Endothelial cell (in vitro differentiated cells): ENCODE measurements around the gene DEAF1. TPM values are rescaled to one million over a fixed set of nuclear protein-coding genes. Genes with fewer than 3 reads are reported as not detected.

Experiments used
- DNase-seq: peaks from one replicate; pipeline ENCODE4 v3.0.0; 2021; ENCODE audit warnings: low spot score
- H3K27ac Mint-ChIP-seq: one replicate; pipeline ENCODE4 v1.8.0; 2021; ENCODE audit warnings: mixed read lengths, inconsistent platforms; ENCODE audit not compliant: unreplicated experiment
- H3K27me3 Mint-ChIP-seq: one replicate; pipeline ENCODE4 v1.8.0; 2021; ENCODE audit warnings: mild to moderate bottlenecking, moderate library complexity, mixed read lengths, inconsistent platforms; ENCODE audit not compliant: unreplicated experiment
- H3K36me3 Mint-ChIP-seq: one replicate; pipeline ENCODE4 v1.8.0; 2021; ENCODE audit warnings: mild to moderate bottlenecking, low read depth, mixed read lengths, inconsistent platforms; ENCODE audit not compliant: unreplicated experiment
- H3K4me1 Mint-ChIP-seq: one replicate; pipeline ENCODE4 v1.8.0; 2021; ENCODE audit warnings: mild to moderate bottlenecking, mixed read lengths, inconsistent platforms; ENCODE audit not compliant: unreplicated experiment
- H3K4me3 Mint-ChIP-seq: one replicate; pipeline ENCODE4 v1.8.0; 2021; ENCODE audit warnings: mild to moderate bottlenecking, mixed read lengths, inconsistent platforms; ENCODE audit not compliant: unreplicated experiment
- H3K9me3 Mint-ChIP-seq: one replicate; pipeline ENCODE4 v1.8.0; 2021; ENCODE audit warnings: mixed read lengths, inconsistent platforms; ENCODE audit not compliant: unreplicated experiment
- total RNA-seq: library from RNA; stranded (reverse); fragmentation: NEBNext Ultra II Directional; extraction: Animal tissue kit (Norgen Biotek cat#: 25700); gene quantifications from one replicate; pipeline ENCODE4 v1.2.1, GENCODE V29; 2021; ENCODE audit not compliant: unreplicated experiment
- TF ChIP-seq, protein P1 (sequence below): fragments of 200-600 bp; sonication (generic); IDR thresholded peaks from one replicate; pipeline ENCODE4 v1.5.0; 2021; ENCODE audit warnings: antibody characterized with exemption; ENCODE audit not compliant: unreplicated experiment

Gene DEAF1
- total RNA-seq, 1 donor from 2014 or later = 118 TPM

DNA sequence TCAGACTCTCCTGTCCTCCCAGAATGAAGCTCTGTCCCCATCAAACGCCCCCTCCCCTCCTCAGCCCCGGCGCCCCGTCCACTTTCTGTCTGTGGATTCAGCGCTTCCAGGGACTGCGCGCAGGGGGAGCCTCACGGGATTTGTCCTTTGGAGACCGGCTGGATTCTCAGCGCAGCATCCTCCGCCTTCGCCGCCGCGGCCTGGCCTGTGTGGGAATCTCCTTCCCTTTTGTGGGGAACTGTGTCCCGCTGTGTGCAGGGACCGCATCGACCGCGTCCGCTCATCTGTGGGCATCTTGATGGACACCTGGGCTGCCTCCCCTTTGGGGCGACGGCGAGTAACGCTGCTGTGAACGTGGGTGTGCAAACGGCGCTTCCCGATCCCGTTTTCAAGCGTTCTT is 67.0 kb downstream of the DEAF1 start:
- Mint-ChIP-seq H3K36me3 (peaks cover 12% of the 10 kb centered on the region), H3K4me1 (peaks cover 8% of the 10 kb centered on the region), H3K27ac (no peak overlapping the region), H3K4me3 (peak overlapping the region; percentile 67), H3K9me3 (no peaks in the 10 kb centered on the region), H3K27me3 (peaks cover 23% of the 10 kb centered on the region)
- TF ChIP-seq, protein P1, sequence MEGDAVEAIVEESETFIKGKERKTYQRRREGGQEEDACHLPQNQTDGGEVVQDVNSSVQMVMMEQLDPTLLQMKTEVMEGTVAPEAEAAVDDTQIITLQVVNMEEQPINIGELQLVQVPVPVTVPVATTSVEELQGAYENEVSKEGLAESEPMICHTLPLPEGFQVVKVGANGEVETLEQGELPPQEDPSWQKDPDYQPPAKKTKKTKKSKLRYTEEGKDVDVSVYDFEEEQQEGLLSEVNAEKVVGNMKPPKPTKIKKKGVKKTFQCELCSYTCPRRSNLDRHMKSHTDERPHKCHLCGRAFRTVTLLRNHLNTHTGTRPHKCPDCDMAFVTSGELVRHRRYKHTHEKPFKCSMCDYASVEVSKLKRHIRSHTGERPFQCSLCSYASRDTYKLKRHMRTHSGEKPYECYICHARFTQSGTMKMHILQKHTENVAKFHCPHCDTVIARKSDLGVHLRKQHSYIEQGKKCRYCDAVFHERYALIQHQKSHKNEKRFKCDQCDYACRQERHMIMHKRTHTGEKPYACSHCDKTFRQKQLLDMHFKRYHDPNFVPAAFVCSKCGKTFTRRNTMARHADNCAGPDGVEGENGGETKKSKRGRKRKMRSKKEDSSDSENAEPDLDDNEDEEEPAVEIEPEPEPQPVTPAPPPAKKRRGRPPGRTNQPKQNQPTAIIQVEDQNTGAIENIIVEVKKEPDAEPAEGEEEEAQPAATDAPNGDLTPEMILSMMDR = no peak
- DNase-seq = no peak

DNA sequence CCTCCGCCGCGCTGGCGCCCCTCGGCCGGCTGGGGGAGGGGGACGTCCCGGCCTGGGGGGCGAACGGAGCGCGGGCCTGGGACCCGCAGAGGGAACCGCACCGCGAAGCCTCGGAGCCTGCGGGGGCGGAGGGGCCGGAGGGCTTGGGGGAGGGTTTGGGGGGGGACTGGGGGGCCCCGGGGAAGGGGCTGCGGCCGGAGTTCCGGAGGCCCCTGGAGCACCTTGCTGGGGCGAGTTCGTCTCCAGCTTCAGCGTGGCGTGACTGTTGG is 67.8 kb downstream of the DEAF1 start:
- Mint-ChIP-seq H3K27ac (no peak overlapping the region), H3K36me3 (peaks cover 12% of the 10 kb centered on the region), H3K27me3 (peaks cover 23% of the 10 kb centered on the region), H3K4me3 (no peak overlapping the region), H3K9me3 (no peaks in the 10 kb centered on the region), H3K4me1 (peaks cover 8% of the 10 kb centered on the region)
- DNase-seq = no peak
- TF ChIP-seq, protein P1 = no peak

DNA sequence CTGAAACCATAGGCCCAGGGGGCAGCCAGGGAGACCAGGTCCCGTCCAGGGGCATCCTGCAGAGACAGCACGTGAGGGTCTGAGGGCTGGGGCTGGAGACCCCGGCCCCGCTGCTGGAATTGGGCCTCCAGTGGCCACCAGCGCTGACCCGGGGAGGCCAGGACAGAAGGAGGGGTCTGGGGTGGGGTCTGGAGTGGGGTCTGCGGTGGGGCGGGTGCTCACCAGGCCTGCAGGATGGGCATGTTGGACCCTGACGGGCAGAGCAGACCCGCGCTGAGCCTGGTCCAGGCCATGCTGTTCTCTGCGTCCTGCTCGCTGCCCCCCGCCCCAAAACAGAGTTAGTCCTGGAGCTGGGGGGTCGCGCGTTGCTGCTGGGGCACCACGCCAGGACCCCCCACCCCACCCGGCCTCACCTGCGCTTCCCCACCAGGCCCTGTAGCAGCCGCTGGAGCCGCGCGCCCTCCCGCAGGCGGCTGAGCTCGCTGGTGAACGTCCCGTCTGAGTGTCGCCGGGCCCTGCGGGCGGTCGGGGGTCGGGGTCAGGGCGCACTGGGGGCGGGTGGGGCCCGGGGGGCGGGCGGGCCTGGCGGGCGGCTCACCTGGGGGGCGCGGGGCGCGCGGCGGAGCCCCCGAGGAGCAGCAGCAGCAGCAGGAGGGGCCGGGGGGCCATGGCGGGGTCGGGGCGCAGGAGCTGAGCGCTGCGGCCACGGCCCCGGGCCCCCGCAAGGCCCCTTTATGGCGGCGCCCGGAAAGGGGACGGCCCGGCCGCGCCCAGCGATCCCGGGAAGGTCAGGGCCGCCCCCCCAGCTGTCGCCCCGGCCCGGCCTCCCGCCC is 68.3 kb downstream of the DEAF1 start, which contains the start of gene SCT:
TSS of gene SCT (minus strand) at position 707 of the 833 bp plus-strand sequence. CDS start at position 669, 38 bp downstream.
- TF ChIP-seq, protein P1 = no peak
- DNase-seq = no peak
- peaks cover 8% of the 10 kb centered on the region for H3K4me1 Mint-ChIP-seq
- no peaks in the 10 kb centered on the region for H3K9me3 Mint-ChIP-seq
- H3K27ac Mint-ChIP-seq = peak within 1 kb of the TSS; percentile 70
- H3K36me3 Mint-ChIP-seq = peaks cover 12% of the 10 kb centered on the region
- peak within 1 kb of the TSS; percentile 67 for H3K4me3 Mint-ChIP-seq
- H3K27me3 Mint-ChIP-seq = peaks cover 23% of the 10 kb centered on the region

DNA sequence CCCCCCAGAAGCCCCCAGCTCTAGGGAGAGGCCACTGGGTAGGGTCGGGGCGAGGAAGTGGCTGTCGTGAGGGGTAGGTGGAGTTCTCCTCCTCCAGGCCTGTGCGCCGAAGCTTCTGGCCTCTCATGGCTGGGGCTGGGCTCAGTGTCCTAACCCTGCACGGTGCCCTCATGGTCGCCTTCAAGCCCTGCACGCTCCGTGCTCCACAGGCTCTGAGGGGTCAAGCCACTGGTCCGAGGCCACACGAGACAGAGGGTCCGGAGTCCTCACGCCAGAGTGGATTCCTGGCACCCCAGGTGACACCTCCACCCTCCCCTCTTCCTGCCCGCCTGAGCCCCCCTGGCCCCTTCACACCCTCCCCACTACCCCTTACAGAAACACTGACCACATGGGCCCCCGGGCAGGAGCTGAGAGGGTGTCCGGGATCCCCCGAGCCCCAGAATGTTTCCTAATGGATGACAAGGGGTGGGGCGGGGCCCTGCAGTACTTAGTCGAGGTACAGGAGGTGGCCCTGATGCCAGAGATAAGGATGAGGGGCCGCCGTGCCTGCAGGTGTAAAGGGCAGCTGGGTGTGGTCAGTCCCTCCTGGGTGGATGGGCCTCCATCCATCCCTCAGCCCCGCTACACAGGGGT is 69.3 kb downstream of the DEAF1 start:
- Mint-ChIP-seq H3K4me1 (peaks cover 8% of the 10 kb centered on the region), H3K27ac (no peak overlapping the region), H3K27me3 (peaks cover 23% of the 10 kb centered on the region), H3K9me3 (no peaks in the 10 kb centered on the region), H3K36me3 (peaks cover 12% of the 10 kb centered on the region), H3K4me3 (no peak overlapping the region)
- TF ChIP-seq, protein P1 = no peak
- DNase-seq = no peak
